Measurements from ENCODE around the gene NRM.
A peak's percentile ranks its signal among the peaks of the same experiment; 100 is the strongest.

Gene NRM

DNA sequence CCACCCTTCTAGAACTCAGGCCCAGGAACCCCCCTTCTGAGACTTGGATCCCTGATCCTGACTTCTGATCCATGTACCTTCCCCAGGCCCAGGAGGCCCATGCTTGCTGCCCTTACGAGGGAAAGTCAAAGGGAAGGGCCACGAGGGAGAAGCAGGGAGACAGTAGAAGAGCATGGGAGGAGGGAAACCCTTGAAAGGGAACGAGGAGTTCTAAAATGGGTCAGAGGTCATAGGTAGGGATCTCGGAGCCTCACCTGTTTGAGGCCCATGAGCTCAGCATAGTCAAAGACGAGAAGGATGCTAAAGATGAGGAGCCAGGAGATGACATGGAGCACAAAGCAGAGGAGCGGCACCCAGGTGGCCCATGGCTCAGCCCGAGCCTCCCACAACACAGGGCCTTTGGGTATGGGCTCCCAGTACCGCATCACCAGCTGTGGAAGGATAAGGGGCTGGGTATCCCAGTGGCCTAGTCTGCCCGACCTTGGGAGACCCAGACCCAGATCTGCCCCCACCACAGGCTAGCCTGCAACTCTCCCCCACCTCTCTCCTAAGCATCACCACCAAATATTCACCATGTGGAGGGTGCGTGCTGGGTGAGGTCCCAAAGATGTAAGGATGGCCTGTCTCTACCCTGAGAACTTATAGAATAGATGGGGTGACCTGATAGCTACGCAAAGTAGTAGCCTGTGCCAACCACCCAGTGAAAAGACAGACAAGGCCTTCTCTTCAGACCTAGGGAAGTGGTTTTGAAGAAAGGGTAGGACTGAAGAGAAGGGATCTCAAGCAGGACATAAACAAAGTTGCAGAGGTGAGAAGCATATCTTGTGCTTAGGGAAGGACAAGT, 1.5 kb downstream of the NRM start:
- no peak overlapping the region for H3K4me3 ChIP-seq (ENCODE audit: low read depth, low read length)

DNA sequence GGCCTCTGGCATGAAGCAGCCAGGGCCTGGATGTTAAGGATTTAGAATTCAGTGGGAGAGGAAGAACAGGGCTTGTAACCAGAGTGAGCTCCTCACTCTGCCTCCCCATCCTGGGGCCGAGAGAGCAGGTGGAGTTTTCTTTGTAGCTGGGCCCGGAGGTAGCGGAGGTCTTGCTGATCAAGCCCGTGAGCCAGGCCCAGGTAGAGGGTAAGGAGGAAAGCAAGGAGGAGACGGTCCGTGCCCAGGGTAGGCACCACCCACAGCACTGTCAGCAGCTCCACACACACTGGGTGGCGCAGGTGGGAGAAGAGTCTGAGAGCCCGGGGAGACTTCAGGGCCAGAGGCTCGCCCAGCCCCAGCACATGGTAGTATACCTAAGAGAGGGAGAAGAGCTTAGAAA, 2.2 kb downstream of the NRM start:
- H3K4me3 ChIP-seq (ENCODE audit: low read depth, low read length), result no peak overlapping the region

DNA sequence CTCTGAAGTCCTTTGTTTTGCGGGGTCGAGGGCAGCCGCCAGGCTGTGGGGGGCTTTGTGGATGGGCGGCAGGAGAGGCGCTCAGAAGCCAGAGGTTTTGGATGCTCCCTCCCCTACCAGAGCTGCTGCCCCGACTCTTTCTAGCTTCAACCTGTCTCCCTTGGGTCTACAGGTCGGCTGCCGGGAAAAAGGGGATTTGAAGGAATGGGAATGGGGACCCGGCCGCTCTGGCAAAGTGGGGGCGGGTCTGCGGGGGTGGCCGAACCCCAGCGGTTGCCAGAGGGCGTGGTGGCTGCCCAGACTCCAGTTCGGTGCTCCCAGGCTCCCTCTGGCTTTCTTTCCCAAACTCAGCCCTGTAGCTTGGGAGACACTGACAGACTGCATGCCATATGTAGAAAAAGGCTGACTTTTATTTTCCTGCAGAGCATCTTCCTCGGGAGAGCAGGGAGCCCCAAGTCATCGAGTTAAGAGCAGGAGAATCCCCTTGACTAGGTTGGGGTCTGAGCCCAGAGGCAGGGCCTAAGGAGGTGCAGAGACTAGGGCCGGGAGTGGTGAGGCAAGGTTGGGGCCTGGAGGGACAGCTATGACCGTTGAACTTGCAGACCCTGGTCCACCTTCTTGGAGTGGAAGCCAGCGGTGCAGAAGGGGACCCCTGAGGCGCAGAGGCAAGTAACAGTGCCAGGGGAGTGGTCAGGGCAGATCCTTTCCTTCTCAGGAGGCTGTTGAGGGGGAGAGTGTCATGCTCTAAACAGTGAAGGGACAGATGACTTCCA, 2.9 kb downstream of the NRM start:
- H3K4me3 ChIP-seq (ENCODE audit: low read depth, low read length), result peak overlapping the region; percentile 78

DNA sequence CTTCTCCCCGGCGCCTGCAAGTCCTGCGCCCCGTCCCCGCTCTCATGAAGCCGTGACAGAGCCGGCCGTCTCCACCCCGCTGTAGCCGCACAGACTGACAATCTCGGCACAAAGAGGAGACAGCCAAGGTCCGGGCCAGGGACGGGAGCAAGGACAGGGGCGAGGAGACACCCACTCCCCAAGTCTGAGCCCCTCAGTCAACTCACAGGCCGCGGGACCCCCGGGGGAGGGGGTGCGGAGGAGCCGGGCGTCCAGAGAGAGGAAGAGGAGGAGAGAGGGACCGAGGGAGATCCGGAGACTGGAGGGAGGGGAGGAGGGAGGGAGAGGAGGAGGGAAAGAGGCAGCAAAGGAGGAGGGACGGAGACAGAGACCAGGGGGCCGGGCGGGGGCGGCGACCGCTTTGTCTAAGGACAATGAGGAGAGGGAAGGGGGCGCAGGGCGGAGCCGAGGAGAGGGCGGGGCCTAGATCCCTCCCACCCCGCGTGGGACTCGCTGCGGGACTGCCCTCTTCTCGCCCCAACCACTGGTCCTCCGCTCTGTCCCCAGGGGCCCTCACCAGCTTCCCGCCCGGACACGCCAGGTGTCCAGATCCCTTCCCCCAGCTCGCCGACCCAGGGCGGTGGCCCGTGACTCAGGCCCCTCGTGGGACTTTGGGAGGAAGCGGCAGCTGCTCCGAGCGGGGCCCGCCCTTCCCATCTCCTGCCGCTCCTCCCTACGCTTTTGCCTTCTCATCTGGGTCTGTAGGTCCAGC, 3.7 kb downstream of the NRM start:
- peak overlapping the region; percentile 78 for H3K4me3 ChIP-seq (ENCODE audit: low read depth, low read length)

- peak within 1 kb of the TSS; percentile 78 for H3K4me3 ChIP-seq (ENCODE audit: low read depth, low read length)
These were observed 4.5 kb downstream of the NRM start, which contains the start of gene PPP1R18 for GRCh38 chr6:30686009-30686907. Gene PPP1R18, minus strand, starts transcription at chr6:30686645. Its CDS starts 627 bp downstream, at chr6:30686018.

DNA sequence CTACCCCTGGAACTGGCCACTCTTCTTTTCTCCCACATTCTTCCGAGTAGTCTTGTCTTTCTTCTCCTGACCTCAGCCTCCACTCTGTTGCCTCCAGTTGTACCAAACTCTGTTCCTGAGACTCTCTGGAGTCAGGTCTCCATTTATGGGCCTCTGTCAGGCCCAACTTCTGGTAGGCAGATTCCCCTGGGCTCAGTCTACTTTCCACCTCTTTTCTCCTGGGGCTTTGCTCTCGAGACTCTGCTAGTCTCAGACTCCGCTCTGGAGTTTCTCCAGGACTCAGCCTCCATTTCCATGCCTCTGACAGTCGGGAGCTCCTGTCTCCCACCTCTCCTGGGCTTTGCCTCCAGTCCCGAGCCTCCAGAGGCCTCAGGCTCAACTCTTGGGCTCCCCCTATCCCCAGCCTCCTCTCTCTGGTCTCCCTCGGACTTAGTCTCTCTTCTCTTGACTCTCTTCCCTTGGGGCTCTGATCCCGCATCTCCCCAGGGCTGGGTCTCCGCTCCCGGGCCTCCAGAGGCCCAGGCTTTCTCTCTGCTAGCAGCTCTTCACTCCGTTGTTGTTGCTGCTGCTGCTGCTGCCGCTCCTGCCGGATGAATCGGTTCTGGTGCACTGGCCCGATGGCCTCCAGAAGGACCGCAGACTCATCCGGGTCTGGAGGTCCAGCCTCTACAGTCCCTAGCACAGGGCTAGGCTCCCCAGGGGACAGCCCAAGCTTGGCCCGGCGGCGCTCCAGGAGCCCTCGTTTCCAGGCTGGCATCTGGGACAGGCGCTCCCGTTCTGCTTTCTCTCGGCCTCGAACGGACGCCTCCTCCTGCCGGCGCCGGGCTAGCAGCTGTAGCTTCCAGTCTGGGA, 5.4 kb downstream of the NRM start:
- no peak overlapping the region for H3K4me3 ChIP-seq (ENCODE audit: low read depth, low read length)

GRCh38 chr6:30684386-30685156, 6.2 kb downstream of the NRM start:
- H3K4me3 ChIP-seq (ENCODE audit: low read depth, low read length), result no peak overlapping the region

DNA sequence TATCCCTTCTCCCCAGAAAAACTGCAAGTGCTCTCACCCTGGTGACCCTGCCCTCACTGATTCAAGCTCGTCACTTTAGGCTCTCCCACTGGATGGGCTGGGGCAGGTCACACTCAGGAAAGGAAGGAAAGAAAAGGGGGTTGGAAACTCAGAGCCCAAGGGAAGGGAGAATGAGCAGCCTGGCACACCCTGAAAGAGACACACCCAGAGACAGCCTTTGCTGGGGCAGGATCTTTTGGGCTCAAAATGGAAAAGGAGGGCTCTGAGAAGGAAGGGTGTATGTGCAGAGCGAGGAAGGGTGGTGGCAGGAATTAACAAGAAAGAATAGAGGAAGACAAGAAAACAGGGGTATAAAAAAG, 6.8 kb downstream of the NRM start:
- no peak overlapping the region for H3K4me3 ChIP-seq (ENCODE audit: low read depth, low read length)

GRCh38 chr6:30683183-30683979, 7.4 kb downstream of the NRM start:
- H3K4me3 ChIP-seq (ENCODE audit: low read depth, low read length), result no peak overlapping the region

- no peak overlapping the region for H3K4me3 ChIP-seq (ENCODE audit: low read depth, low read length)
These were observed 8.4 kb downstream of the NRM start for GRCh38 chr6:30682143-30683117.

- H3K4me3 ChIP-seq (ENCODE audit: low read depth, low read length), result no peak overlapping the region
These were observed 9.0 kb downstream of the NRM start for GRCh38 chr6:30681766-30682142.

- H3K4me3 ChIP-seq (ENCODE audit: low read depth, low read length), result no peak overlapping the region
These were observed 10.8 kb downstream of the NRM start for GRCh38 chr6:30679765-30680535.

DNA sequence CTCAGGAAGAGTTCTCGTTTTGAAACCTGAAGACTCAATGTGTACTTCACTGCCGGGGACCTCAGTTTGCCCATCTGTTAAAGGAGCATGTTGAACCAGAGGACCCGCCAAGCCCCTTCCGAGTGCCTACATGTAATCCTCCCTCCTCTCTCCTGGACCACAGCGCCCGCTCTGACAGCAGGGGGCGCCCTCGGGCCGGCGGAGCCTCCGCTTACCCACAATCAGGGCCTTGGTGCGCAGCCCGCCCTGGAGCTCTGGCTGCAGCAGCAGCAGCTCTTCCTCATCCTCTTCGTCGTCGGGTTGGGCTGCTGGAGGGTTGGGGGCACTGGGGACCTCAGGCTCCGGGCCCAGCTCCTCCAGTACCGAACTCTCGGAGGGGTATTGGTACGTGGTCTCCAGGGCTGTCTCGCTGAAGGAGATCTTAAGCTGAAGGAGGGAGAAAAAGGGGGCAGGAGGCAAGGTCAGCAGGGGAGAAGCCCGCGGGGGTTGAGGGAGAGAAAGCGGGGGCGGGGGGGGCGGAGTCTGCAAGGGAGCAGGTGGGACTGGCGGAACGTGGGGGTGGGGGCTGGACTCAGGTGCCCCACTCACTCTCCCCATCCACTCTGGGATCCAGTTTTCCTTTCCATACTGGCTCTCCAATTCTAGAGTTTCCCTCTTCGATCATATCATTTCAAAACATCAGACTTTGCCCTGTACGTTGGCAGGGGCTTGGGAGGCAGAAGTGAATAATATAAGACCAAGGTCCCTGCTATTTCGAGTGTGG, 11.6 kb downstream of the NRM start:
- H3K4me3 ChIP-seq (ENCODE audit: low read depth, low read length), result no peak overlapping the region

DNA sequence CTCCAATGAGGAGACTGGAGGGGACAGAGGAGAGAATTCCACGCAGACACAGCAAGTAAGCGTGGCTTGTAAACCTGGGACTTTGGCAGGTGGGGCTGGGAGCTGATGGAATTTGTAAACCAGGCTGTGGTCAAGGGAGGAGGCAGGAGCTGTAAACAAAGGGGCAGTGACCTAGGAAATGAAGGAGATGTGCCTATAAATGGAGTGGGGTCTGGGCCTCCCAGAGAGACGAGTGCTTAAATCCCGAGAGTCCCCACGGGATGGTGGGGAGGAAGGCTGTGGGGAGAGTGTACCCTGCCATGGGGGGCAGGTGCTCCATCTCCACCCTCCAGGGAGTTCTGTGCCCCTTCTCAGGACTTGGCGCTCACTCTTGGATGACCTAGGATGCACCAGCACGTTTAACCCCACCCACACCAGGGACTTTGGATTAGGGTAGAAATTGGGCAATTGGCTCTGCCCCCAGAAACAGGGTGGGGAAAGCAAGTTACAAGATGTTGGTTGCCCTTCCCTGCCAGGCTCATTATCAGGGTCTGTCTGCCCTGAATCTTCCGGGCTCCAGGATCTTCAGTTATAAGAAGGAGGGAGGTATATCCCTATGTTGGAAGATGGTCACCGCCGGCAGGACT, 14.0 kb downstream of the NRM start:
- no peak overlapping the region for H3K4me3 ChIP-seq (ENCODE audit: low read depth, low read length)
